HepG2 (cell line): ENCODE data around the gene ANK3. TPM values are rescaled to one million over a fixed set of nuclear protein-coding genes. Genes with fewer than 3 reads are reported as not detected.

Experiments
- ATAC-seq: fragments of 200-7000 bp; cut with Tn5 transposase; 3 replicates; pipeline ENCODE4 v1.9.1; 2020; ENCODE audit warnings: mild to moderate bottlenecking, moderate library complexity
- BruUV-seq: library from RNA; stranded (reverse); fragments of 400-500 nt; replicated peaks from 2 replicates; lab custom pipeline; 2021; lab: Mats Ljungman, UMichigan
- CTCF ChIA-PET: fragments of 300-600 bp; formaldehyde crosslinking; extraction: SDS; loops from one replicate; lab custom pipeline; 2021; ENCODE audit warnings: low total read pairs, inconsistent platforms, low intra/inter-chr PET ratio; lab: Yijun Ruan, JAX
- POLR2A ChIA-PET: fragments of 350-600 bp; sonication (Branson Sonifier 250); formaldehyde crosslinking; loops from one replicate; lab custom pipeline; 2020; ENCODE audit warnings: antibody characterized with exemption, inconsistent platforms; lab: Yijun Ruan, JAX
- DNase-seq: peaks from one replicate; pipeline ENCODE4 v3.0.0-alpha.2; 2015; ENCODE audit warnings: low spot score
- FAIRE-seq: peaks from 3 replicates; lab custom pipeline; 2011; peaks lifted over from hg19 to GRCh38; lab: Jason Lieb, UNC
- H2AFZ ChIP-seq: one replicate; pipeline ENCODE4 v1.6.1; 2011; ENCODE audit warnings: low read length, inconsistent platforms
- H3K27ac ChIP-seq: fragments of 300-600 bp; 3 replicates; pipeline ENCODE4 v1.8.0; 2011; ENCODE audit warnings: mixed run types, mild to moderate bottlenecking, mixed read lengths, low read length, inconsistent platforms; ENCODE audit not compliant: insufficient read depth; ENCODE audit errors: extremely low read length
- H3K27me3 ChIP-seq, 2 experiments: fragments of 200-600 bp in 1 of 2; 2 replicates in 1 of 2; 3 replicates in 1 of 2; pipeline versions ENCODE4 v1.6.0 to v1.8.0; 2011; ENCODE audit warnings: low read length in 2 of 2, mild to moderate bottlenecking in 2 of 2, moderate library complexity in 2 of 2, inconsistent platforms in 1 of 2; ENCODE audit not compliant: insufficient read depth in 2 of 2, control insufficient read depth in 1 of 2
- H3K36me3 ChIP-seq, 2 experiments: fragments of 200-600 bp in 1 of 2; replicated peaks in 1 of 2; 2 replicates in 1 of 2; 3 replicates in 1 of 2; pipeline versions ENCODE4 v1.5.1 to v1.8.0; 2011; ENCODE audit warnings: low read length in 2 of 2, inconsistent platforms in 1 of 2; ENCODE audit not compliant: insufficient read depth in 2 of 2, control insufficient read depth in 1 of 2
- H3K4me1 ChIP-seq: 2 replicates; pipeline ENCODE4 v1.5.1; 2012; ENCODE audit warnings: low read length, inconsistent platforms; ENCODE audit not compliant: insufficient read depth
- H3K4me2 ChIP-seq: 2 replicates; pipeline ENCODE4 v1.6.0; 2011; ENCODE audit warnings: low read depth, low read length, inconsistent platforms
- H3K4me3 ChIP-seq, 3 experiments: fragments of 200-600 bp in 1 of 3; sonication (generic), shearing (Covaris generic) in 1 of 3; replicated peaks in 1 of 3; 2 replicates each; pipeline ENCODE4 v1.5.1; 2011 to 2016; ENCODE audit warnings: low read length in 3 of 3, inconsistent platforms in 2 of 3, low read depth in 2 of 3, mild to moderate bottlenecking in 2 of 3, control low read depth in 1 of 3, mixed read lengths in 1 of 3; ENCODE audit not compliant: insufficient read depth in 1 of 3
- H3K79me2 ChIP-seq: one replicate; pipeline ENCODE4 v1.6.1; 2011; ENCODE audit warnings: low read length, inconsistent platforms; ENCODE audit not compliant: insufficient read depth
- H3K9ac ChIP-seq: 2 replicates; pipeline ENCODE4 v1.6.0; 2011; ENCODE audit warnings: mild to moderate bottlenecking, low read depth, low read length, inconsistent platforms; ENCODE audit not compliant: insufficient read depth
- H3K9me3 ChIP-seq: 2 replicates; pipeline ENCODE4 v1.5.1; 2012; ENCODE audit warnings: mild to moderate bottlenecking, low read length
- H4K20me1 ChIP-seq: 2 replicates; pipeline ENCODE4 v1.6.0; 2011; ENCODE audit warnings: inconsistent platforms, mild to moderate bottlenecking, low read length, moderate library complexity; ENCODE audit not compliant: insufficient read depth
- ARNT ChIP-seq: fragments of 450-650 bp; IDR thresholded peaks from 2 replicates; pipeline ENCODE4 v1.6.1; 2017
- ASH2L ChIP-seq: fragments of 300-600, 200-600 bp; sonication (generic); IDR thresholded peaks from 2 replicates; pipeline ENCODE4 v1.7.0; 2017; ENCODE audit warnings: low read depth, mild to moderate bottlenecking, moderate library complexity, mixed read lengths, low read length; ENCODE audit not compliant: insufficient read length
- ATAD3A ChIP-seq: sonication (generic); formaldehyde crosslinking; IDR thresholded peaks from 2 replicates; pipeline ENCODE4 v1.4.0; 2020; ENCODE audit warnings: missing genetic modification reagents
- ISL2 ChIP-seq: sonication (generic); formaldehyde crosslinking; IDR thresholded peaks from 2 replicates; pipeline ENCODE4 v1.5.0; 2020; ENCODE audit warnings: missing genetic modification reagents
- KLF15 ChIP-seq: sonication (generic); formaldehyde crosslinking; IDR thresholded peaks from 2 replicates; pipeline ENCODE4 v1.8.1; 2023; ENCODE audit warnings: borderline replicate concordance, mild to moderate bottlenecking, inconsistent platforms, missing genetic modification reagents, mixed read lengths
- NFE2L2 ChIP-seq: fragments of 150-350 bp; IDR thresholded peaks from 2 replicates; pipeline ENCODE4 v1.6.1; 2014; ENCODE audit warnings: low read length
- SMYD3 ChIP-seq: sonication (generic); formaldehyde crosslinking; IDR thresholded peaks from 2 replicates; pipeline ENCODE4 v1.8.1; 2023; ENCODE audit warnings: mild to moderate bottlenecking, missing genetic modification reagents
- ZNF329 ChIP-seq: sonication (generic); formaldehyde crosslinking; IDR thresholded peaks from 2 replicates; pipeline ENCODE4 v1.9.0; 2021; ENCODE audit warnings: low read depth, mild to moderate bottlenecking, missing genetic modification reagents
- ZNF367 ChIP-seq: sonication (generic); formaldehyde crosslinking; IDR thresholded peaks from 2 replicates; pipeline ENCODE4 v1.4.0; 2020; ENCODE audit warnings: missing genetic modification reagents, borderline replicate concordance
- ZNF703 ChIP-seq: sonication (generic); formaldehyde crosslinking; IDR thresholded peaks from 2 replicates; pipeline ENCODE4 v1.5.1; 2020; ENCODE audit warnings: missing genetic modification reagents, mild to moderate bottlenecking, moderate library complexity, borderline replicate concordance
- ZNF75D ChIP-seq: sonication (generic); formaldehyde crosslinking; IDR thresholded peaks from 2 replicates; pipeline ENCODE4 v1.8.1; 2023; ENCODE audit warnings: missing genetic modification reagents, mild to moderate bottlenecking, borderline replicate concordance
- ZNF777 ChIP-seq: sonication (generic); formaldehyde crosslinking; IDR thresholded peaks from 2 replicates; pipeline ENCODE4 v1.4.0; 2020; ENCODE audit warnings: missing genetic modification reagents
- WGBS: methylation state at CpG from one replicate; pipeline ENCODE4 v1.1.6; 2017; ENCODE audit warnings: low lambda C conversion rate; 5-methylcytosine and 5-hydroxymethylcytosine counted together
- in situ Hi-C: cut with HindIII; loops from 2 replicates; pipeline ENCODE4 v1.10.0; 2017; ENCODE audit warnings: low pct_unique_long_range_greater_than_20kb; ENCODE audit not compliant: extremely low pct_ligation_motif_present
- intact Hi-C: fragments of 100-400 bp; cut with micrococcal nuclease; formaldehyde crosslinking; loops from one replicate; pipeline ENCODE4 v1.10.0; 2022; ENCODE audit not compliant: unreplicated experiment
- polyA plus RNA-seq, 8 experiments: library from polyadenylated mRNA; depleted of rRNA in 3 of 8; stranded (reverse) in 7 of 8; unstranded in 1 of 8; fragments of >200 nt; fragmentation: Illumina TruSeq in 4 of 8; extraction: Trizol in 4 of 8; gene quantifications; 2 replicates each; pipeline versions ENCODE4 v1.2.1 to v1.2.3, GENCODE V29; 2011 to 2016; ENCODE audit warnings: low read depth in 4 of 8, missing spikeins in 1 of 8, mixed read lengths in 1 of 8; ENCODE audit not compliant: insufficient read depth in 1 of 8
- total RNA-seq, 5 experiments: library from RNA; depleted of rRNA; stranded (reverse); fragments of >200 nt; fragmentation: Illumina TruSeq; extraction: Trizol; gene quantifications; 2 replicates each; pipeline ENCODE4 v1.2.3, GENCODE V29; 2016; ENCODE audit warnings: low read depth in 1 of 5
- TF ChIP-seq, protein P1 (sequence below): sonication (generic); formaldehyde crosslinking; IDR thresholded peaks from 2 replicates; pipeline ENCODE4 v1.4.0; 2020; ENCODE audit warnings: missing genetic modification reagents, borderline replicate concordance
- TF ChIP-seq, protein P2 (sequence below): IDR thresholded peaks from 2 replicates; pipeline ENCODE4 v1.6.1; 2016; ENCODE audit warnings: missing compliant biosample characterization, missing genetic modification reagents, borderline replicate concordance

The ANK3 gene
- total and polyA plus RNA-seq, 2 of the 13 experiments (the other 11 are each of a cell fraction or from before 2014, with no cell fraction given), result not detected

DNA sequence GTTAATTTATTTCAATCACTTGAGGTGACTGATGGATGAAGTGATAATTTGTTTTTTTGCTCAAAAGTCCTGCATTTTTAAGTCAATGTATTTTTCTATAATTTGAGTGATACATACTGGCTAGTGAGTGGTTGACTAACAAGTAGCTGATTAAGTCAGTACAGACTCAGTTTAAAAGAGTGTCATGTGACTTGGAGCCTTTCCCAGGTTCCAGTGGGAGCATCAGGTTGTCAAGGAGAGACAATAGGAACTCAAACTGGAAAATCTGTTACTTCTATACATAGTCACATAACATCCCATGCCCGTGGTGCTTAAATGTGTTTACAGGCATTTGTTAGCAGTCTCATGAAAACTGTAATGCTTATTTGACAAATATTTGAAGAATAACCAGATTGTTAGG is 154.7 kb downstream of the ANK3 start:
- H3K4me1 ChIP-seq, result no peaks in the 10 kb centered on the region
- intact Hi-C loops (no loop called here), in situ Hi-C loops (no loop called here)
- no peak overlapping the region for H3K27ac ChIP-seq
- WGBS, result 7% methylated on average over 1 of the region's 1 CpG
- no peak overlapping the region for H2AFZ ChIP-seq
- no peaks in the 10 kb centered on the region for H3K9me3 ChIP-seq
- no peaks in the 10 kb centered on the region for H4K20me1 ChIP-seq
- BruUV-seq, result no TSS peak
- ChIA-PET POLR2A (no interaction called here), CTCF (no interaction called here)
- ATAC-seq (no peak), FAIRE-seq (no peak), DNase-seq (no peak)
- H3K9ac ChIP-seq, result no peak overlapping the region
- no peak overlapping the region for H3K4me3 ChIP-seq
- no peaks in the 10 kb centered on the region for H3K36me3 ChIP-seq
- H3K27me3 ChIP-seq, result no peaks in the 10 kb centered on the region
- no peaks in the 10 kb centered on the region for H3K79me2 ChIP-seq
- no peak overlapping the region for H3K4me2 ChIP-seq
- TF ChIP-seq, protein P1, sequence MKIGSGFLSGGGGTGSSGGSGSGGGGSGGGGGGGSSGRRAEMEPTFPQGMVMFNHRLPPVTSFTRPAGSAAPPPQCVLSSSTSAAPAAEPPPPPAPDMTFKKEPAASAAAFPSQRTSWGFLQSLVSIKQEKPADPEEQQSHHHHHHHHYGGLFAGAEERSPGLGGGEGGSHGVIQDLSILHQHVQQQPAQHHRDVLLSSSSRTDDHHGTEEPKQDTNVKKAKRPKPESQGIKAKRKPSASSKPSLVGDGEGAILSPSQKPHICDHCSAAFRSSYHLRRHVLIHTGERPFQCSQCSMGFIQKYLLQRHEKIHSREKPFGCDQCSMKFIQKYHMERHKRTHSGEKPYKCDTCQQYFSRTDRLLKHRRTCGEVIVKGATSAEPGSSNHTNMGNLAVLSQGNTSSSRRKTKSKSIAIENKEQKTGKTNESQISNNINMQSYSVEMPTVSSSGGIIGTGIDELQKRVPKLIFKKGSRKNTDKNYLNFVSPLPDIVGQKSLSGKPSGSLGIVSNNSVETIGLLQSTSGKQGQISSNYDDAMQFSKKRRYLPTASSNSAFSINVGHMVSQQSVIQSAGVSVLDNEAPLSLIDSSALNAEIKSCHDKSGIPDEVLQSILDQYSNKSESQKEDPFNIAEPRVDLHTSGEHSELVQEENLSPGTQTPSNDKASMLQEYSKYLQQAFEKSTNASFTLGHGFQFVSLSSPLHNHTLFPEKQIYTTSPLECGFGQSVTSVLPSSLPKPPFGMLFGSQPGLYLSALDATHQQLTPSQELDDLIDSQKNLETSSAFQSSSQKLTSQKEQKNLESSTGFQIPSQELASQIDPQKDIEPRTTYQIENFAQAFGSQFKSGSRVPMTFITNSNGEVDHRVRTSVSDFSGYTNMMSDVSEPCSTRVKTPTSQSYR, result no peak
- TF ChIP-seq ASH2L, result no peak
- TF ChIP-seq ATAD3A (CRISPR knock-in tag), result no peak
- TF ChIP-seq ZNF777, result no peak
- no peak for TF ChIP-seq ISL2 (CRISPR knock-in tag)
- no peak for TF ChIP-seq KLF15
- TF ChIP-seq SMYD3 (CRISPR knock-in tag), result no peak
- TF ChIP-seq, protein P2, sequence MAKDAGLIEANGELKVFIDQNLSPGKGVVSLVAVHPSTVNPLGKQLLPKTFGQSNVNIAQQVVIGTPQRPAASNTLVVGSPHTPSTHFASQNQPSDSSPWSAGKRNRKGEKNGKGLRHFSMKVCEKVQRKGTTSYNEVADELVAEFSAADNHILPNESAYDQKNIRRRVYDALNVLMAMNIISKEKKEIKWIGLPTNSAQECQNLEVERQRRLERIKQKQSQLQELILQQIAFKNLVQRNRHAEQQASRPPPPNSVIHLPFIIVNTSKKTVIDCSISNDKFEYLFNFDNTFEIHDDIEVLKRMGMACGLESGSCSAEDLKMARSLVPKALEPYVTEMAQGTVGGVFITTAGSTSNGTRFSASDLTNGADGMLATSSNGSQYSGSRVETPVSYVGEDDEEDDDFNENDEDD (CRISPR knock-in tag), result no peak
- TF ChIP-seq NFE2L2, result no peak
- TF ChIP-seq ZNF703 (CRISPR knock-in tag), result no peak
- TF ChIP-seq ARNT, result no peak
- TF ChIP-seq ZNF75D (CRISPR knock-in tag), result no peak
- no peak for TF ChIP-seq ZNF367 (CRISPR knock-in tag)
- TF ChIP-seq ZNF329 (CRISPR knock-in tag), result no peak
- TF ChIP-seq, all 625 proteins: peak for 0
